ENCODE measurements around the gene GALNT1. TPM values are rescaled to one million over a fixed set of nuclear protein-coding genes. Genes with fewer than 3 reads are reported as not detected.

GALNT1 gene
- total and polyA plus RNA-seq, 10 of the 15 experiments (the other 5 are each of a cell fraction or from before 2014, with no cell fraction given): 8.0 to 53.7 (median 29.9) TPM

- peak; percentile 87 for ATAC-seq
These were observed 80.9 kb downstream of the GALNT1 start for GRCh38 chr18:35662293-35663062.

More at GRCh38 chr18:35662293-35663062, 80.9 kb downstream of the GALNT1 start:
- H3K9ac ChIP-seq (ENCODE audit: control insufficient read depth, insufficient read depth, low read length): no peak overlapping the region
- H3K27ac ChIP-seq (ENCODE audit: control insufficient read depth, insufficient read depth): peak overlapping the region; percentile 28; the same call in 1 of the 2 replicates
- in situ Hi-C loops (cut with MboI): no loop called here
- TF ChIP-seq, protein P1, sequence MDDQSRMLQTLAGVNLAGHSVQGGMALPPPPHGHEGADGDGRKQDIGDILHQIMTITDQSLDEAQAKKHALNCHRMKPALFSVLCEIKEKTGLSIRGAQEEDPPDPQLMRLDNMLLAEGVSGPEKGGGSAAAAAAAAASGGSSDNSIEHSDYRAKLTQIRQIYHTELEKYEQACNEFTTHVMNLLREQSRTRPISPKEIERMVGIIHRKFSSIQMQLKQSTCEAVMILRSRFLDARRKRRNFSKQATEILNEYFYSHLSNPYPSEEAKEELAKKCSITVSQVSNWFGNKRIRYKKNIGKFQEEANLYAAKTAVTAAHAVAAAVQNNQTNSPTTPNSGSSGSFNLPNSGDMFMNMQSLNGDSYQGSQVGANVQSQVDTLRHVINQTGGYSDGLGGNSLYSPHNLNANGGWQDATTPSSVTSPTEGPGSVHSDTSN (IDR thresholded peaks at IDR 0.05; ENCODE audit: insufficient replicate concordance, low read depth, low read length): no peak
- TF ChIP-seq SREBF2 (IDR thresholded peaks at IDR 0.05; ENCODE audit: low read length): no peak
- no peak for TF ChIP-seq BCL11A (IDR thresholded peaks at IDR 0.05; ENCODE audit: low read depth, low read length)
- no peak for TF ChIP-seq POLR2AphosphoS5 (IDR thresholded peaks at IDR 0.05; ENCODE audit: low read length)
- no peak for TF ChIP-seq HDAC2 (IDR thresholded peaks at IDR 0.05)
- TF ChIP-seq ESRRA (IDR thresholded peaks at IDR 0.05; ENCODE audit: low read length): no peak
- no peak for TF ChIP-seq MAX (IDR thresholded peaks at IDR 0.05; ENCODE audit: low read depth, low read length)
- no peak for TF ChIP-seq ZBTB33 (IDR thresholded peaks at IDR 0.05)
- no peak for TF ChIP-seq IKZF1 (conservative IDR thresholded peaks at IDR 0.05)
- TF ChIP-seq BHLHE40 (IDR thresholded peaks at IDR 0.05; ENCODE audit: borderline replicate concordance in 1 of 2, low read depth in 2 of 2, low read length in 1 of 2): no peak
- TF ChIP-seq, protein P2, sequence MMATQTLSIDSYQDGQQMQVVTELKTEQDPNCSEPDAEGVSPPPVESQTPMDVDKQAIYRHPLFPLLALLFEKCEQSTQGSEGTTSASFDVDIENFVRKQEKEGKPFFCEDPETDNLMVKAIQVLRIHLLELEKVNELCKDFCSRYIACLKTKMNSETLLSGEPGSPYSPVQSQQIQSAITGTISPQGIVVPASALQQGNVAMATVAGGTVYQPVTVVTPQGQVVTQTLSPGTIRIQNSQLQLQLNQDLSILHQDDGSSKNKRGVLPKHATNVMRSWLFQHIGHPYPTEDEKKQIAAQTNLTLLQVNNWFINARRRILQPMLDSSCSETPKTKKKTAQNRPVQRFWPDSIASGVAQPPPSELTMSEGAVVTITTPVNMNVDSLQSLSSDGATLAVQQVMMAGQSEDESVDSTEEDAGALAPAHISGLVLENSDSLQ (IDR thresholded peaks at IDR 0.05): no peak
- TF ChIP-seq IRF5 (IDR thresholded peaks at IDR 0.05; ENCODE audit: borderline replicate concordance): no peak
- no peak for TF ChIP-seq LARP7 (IDR thresholded peaks at IDR 0.05)
- TF ChIP-seq RFX5 (IDR thresholded peaks at IDR 0.05; ENCODE audit: low read depth, low read length): no peak
- TF ChIP-seq GABPA (IDR thresholded peaks at IDR 0.05; ENCODE audit: low read depth): no peak
- TF ChIP-seq MYC (IDR thresholded peaks at IDR 0.05; ENCODE audit: insufficient read depth, insufficient read length, insufficient replicate concordance, low read length, severe bottlenecking): no peak
- TF ChIP-seq HDGF (IDR thresholded peaks at IDR 0.05): no peak
- no peak for TF ChIP-seq ZNF207 (IDR thresholded peaks at IDR 0.05; ENCODE audit: borderline replicate concordance)
- peaks cover 0 to 8% of the 10 kb centered on the region in 2 experiments; a peak in 3 of 4 replicates for H3K36me3 ChIP-seq (ENCODE audit: control insufficient read depth in 2 of 2, insufficient read depth in 2 of 2, low read length in 1 of 2)
- BruUV-seq (replicated peaks): no TSS peak
- H3K4me2 ChIP-seq (ENCODE audit: control insufficient read depth, insufficient read depth): no peak overlapping the region
- DNase-seq (ENCODE audit: low read depth, low spot score) (peak; percentile 11), FAIRE-seq (no peak)
- SMC1A ChIA-PET (ENCODE audit: uncharacterized antibody, unreplicated experiment): interaction anchor here (0.7 to 1.4 kb wide), 12 partner anchors 12 to 276 kb away, joined by 3 to 6 read pairs (median 3); no protein-coding TSS in a partner anchor
- H2AFZ ChIP-seq (ENCODE audit: control insufficient read depth, low read depth, low read length): 0 out of 2 replicates have a peak overlapping the region, but pooled peaks have one; percentile 16
- H4K20me1 ChIP-seq (ENCODE audit: control insufficient read depth, insufficient read depth): no peaks in the 10 kb centered on the region
- H3K27me3 ChIP-seq (replicated peaks in 1 of 2; ENCODE audit: control insufficient read depth in 2 of 2, insufficient read depth in 2 of 2, low read length in 1 of 2): no peaks in the 10 kb centered on the region
- no peaks in the 10 kb centered on the region for H3K9me3 ChIP-seq (replicated peaks; ENCODE audit: control insufficient read depth, insufficient read depth, low read length)
- H3K4me3 ChIP-seq: no peak overlapping the region
- 32% methylated on average over 3 of the region's 3 CpGs for WGBS (ENCODE audit: insufficient coverage, insufficient replicate concordance, low lambda C conversion rate, missing lambda C conversion rate)
- CTCF ChIA-PET: interaction anchor here (0.8 to 1.1 kb wide), 4 partner anchors 80 to 621 kb away, joined by 3 to 5 read pairs (median 3); no protein-coding TSS in a partner anchor
- no peaks in the 10 kb centered on the region for H3K79me2 ChIP-seq (ENCODE audit: control insufficient read depth, insufficient read depth, low read length)
- RAD21 ChIA-PET (ENCODE audit: unreplicated experiment): no interaction called here
- H3K4me1 ChIP-seq (ENCODE audit: control insufficient read depth, insufficient read depth, low read length): peaks cover 7% of the 10 kb centered on the region; the same call in 1 of the 2 replicates
- POLR2A ChIA-PET: no interaction called here
- intact Hi-C loops (cut with micrococcal nuclease; ENCODE audit: unreplicated experiment): loop anchor here (10.0 kb wide), 1 partner anchor 78 kb away; the partner anchor contains the start of gene GALNT1
